Thyroid gland (tissue), 4 donors: ENCODE results near the gene TRAPPC3L. TPM values are rescaled to one million over a fixed set of nuclear protein-coding genes. Genes with fewer than 3 reads are reported as not detected.

ENCODE experiments used
- DNase-seq, 2 donors: peaks; one replicate each; pipeline ENCODE4 v3.0.0-alpha.2; 2019
- H3K27ac ChIP-seq, 3 donors: fragments of 200-600 bp; sonication (generic); 1 replicate in 2 of 3; 2 replicates in 1 of 3; pipeline ENCODE4 v1.5.1; 2016 to 2019; ENCODE audit warnings: mild to moderate bottlenecking in 1 of 3, moderate library complexity in 1 of 3
- H3K27me3 ChIP-seq: fragments of 200-600 bp; sonication (generic); one replicate; pipeline ENCODE4 v1.5.1; 2019
- H3K36me3 ChIP-seq, 2 donors: fragments of 200-600 bp; sonication (generic); one replicate each; pipeline ENCODE4 v1.5.1; 2016 to 2019
- H3K4me1 ChIP-seq, 2 donors: fragments of 200-600 bp; sonication (generic); one replicate each; pipeline ENCODE4 v1.5.1; 2017 to 2019
- H3K4me3 ChIP-seq, 3 donors: fragments of 200-600 bp; sonication (generic); replicated peaks in 1 of 3; 1 replicate in 2 of 3; 2 replicates in 1 of 3; pipeline ENCODE4 v1.5.1; 2016; ENCODE audit warnings: mild to moderate bottlenecking in 1 of 3
- H3K9me3 ChIP-seq: fragments of 200-600 bp; sonication (generic); one replicate; pipeline ENCODE4 v1.5.1; 2017
- CTCF ChIP-seq, 6 experiments: fragments of 200-600 bp in 3 of 6; fragments of 450-650 bp in 3 of 6; sonication (generic) in 3 of 6; IDR thresholded peaks; one replicate each; pipeline ENCODE4 v1.5.1; 2016 to 2019; ENCODE audit warnings: antibody characterized with exemption in 6 of 6, mild to moderate bottlenecking in 2 of 6, inconsistent platforms in 1 of 6, moderate library complexity in 1 of 6
- POLR2A ChIP-seq, 2 donors: fragments of 450-650 bp; IDR thresholded peaks; one replicate each; pipeline ENCODE4 v1.6.1; 2017; ENCODE audit warnings: antibody characterized with exemption in 2 of 2, mild to moderate bottlenecking in 2 of 2, moderate library complexity in 1 of 2
- WGBS, 2 donors: methylation state at CpG; one replicate each; pipeline ENCODE4 v1.1.5; 2017; 5-methylcytosine and 5-hydroxymethylcytosine counted together
- intact Hi-C: fragments of 100-400 bp; cut with DNase I; formaldehyde crosslinking; loops from one replicate; pipeline ENCODE4 v1.15.1; 2023
- total RNA-seq, 4 donors: library from RNA; depleted of rRNA; stranded (reverse); fragments of >200 nt; gene quantifications; one replicate each; pipeline ENCODE4 v1.2.3, GENCODE V29; 2016

TRAPPC3L gene
- total RNA-seq, 4 donors from 2014 or later = 0.13 to 0.42 TPM; not detected in 2

GRCh38 chr6:116459927-116460326 lies 85.6 kb downstream of the TRAPPC3L start:
- Histone ChIP-seq H3K4me1 (peaks cover 0 to 4% of the 10 kb centered on the region in 2 donors), H3K9me3 (no peaks in the 10 kb centered on the region), H3K27me3 (no peaks in the 10 kb centered on the region), H3K4me3 (no peak overlapping the region), H3K27ac (no peak overlapping the region), H3K36me3 (no peaks in the 10 kb centered on the region)
- 90 to 94% methylated on average over 4 of the region's 4 CpGs for WGBS, 2 donors
- TF ChIP-seq CTCF (IDR thresholded peaks at IDR 0.05) (no peak), POLR2A (IDR thresholded peaks at IDR 0.05) (no peak)
- DNase-seq = no peak
- intact Hi-C loops = no loop called here

- 91 to 96% methylated on average over 6 to 8 of the region's 9 CpGs for WGBS, 2 donors
- intact Hi-C loops = no loop called here
- no peak for DNase-seq
These were observed 87.2 kb downstream of the TRAPPC3L start for GRCh38 chr6:116458264-116458663.

GRCh38 chr6:116456927-116457326 lies 88.6 kb downstream of the TRAPPC3L start:
- H3K9me3 ChIP-seq = no peaks in the 10 kb centered on the region
- no peak overlapping the region for H3K4me3 ChIP-seq
- no peaks in the 10 kb centered on the region for H3K27me3 ChIP-seq
- H3K4me1 ChIP-seq = no peaks in the 10 kb centered on the region
- TF ChIP-seq CTCF (IDR thresholded peaks at IDR 0.05) = no peak
- TF ChIP-seq POLR2A (IDR thresholded peaks at IDR 0.05) = no peak
- WGBS, 2 donors = 84 to 85% methylated on average over 2 of the region's 2 CpGs
- no peak for DNase-seq
- H3K36me3 ChIP-seq = no peaks in the 10 kb centered on the region
- intact Hi-C loops = no loop called here
- H3K27ac ChIP-seq = no peak overlapping the region

More at GRCh38 chr6:116458264-116458663, 87.2 kb downstream of the TRAPPC3L start:
- TF ChIP-seq POLR2A (IDR thresholded peaks at IDR 0.05) (no peak), CTCF (IDR thresholded peaks at IDR 0.05) (no peak)
- H3K27me3 ChIP-seq = no peaks in the 10 kb centered on the region
- H3K36me3 ChIP-seq = no peaks in the 10 kb centered on the region
- H3K4me3 ChIP-seq = no peak overlapping the region
- H3K27ac ChIP-seq = no peak overlapping the region
- peaks cover 0 to 4% of the 10 kb centered on the region in 2 donors for H3K4me1 ChIP-seq
- H3K9me3 ChIP-seq = no peaks in the 10 kb centered on the region

- TF ChIP-seq POLR2A (IDR thresholded peaks at IDR 0.05) (no peak), CTCF (IDR thresholded peaks at IDR 0.05) (no peak)
- no peaks in the 10 kb centered on the region for H3K4me1 ChIP-seq
- H3K27me3 ChIP-seq = no peaks in the 10 kb centered on the region
- WGBS, 2 donors = 87 to 88% methylated on average over 3 of the region's 3 CpGs
- H3K27ac ChIP-seq = no peak overlapping the region
- DNase-seq = no peak
- H3K36me3 ChIP-seq = no peaks in the 10 kb centered on the region
- no peaks in the 10 kb centered on the region for H3K9me3 ChIP-seq
- intact Hi-C loops = no loop called here
- H3K4me3 ChIP-seq = no peak overlapping the region
These were observed 89.4 kb downstream of the TRAPPC3L start for GRCh38 chr6:116456106-116456505.

- H3K27ac ChIP-seq = no peak overlapping the region
- no peak overlapping the region for H3K4me3 ChIP-seq
- TF ChIP-seq CTCF (IDR thresholded peaks at IDR 0.05) = no peak
- H3K9me3 ChIP-seq = no peaks in the 10 kb centered on the region
- no peaks in the 10 kb centered on the region for H3K27me3 ChIP-seq
- intact Hi-C loops = no loop called here
- no peaks in the 10 kb centered on the region for H3K4me1 ChIP-seq
- no peaks in the 10 kb centered on the region for H3K36me3 ChIP-seq
- DNase-seq = no peak
- 91 to 93% methylated on average over 2 of the region's 2 CpGs for WGBS, 2 donors
These were observed 93.0 kb downstream of the TRAPPC3L start for GRCh38 chr6:116452531-116452930.
